K562 (cell line): ENCODE measurements around the gene CIAO2B. TPM values are rescaled to one million over a fixed set of nuclear protein-coding genes. Genes with fewer than 3 reads are reported as not detected.

Source experiments
- CBFA2T2 ChIP-seq: fragments of 450-650 bp; conservative IDR thresholded peaks from 2 replicates; pipeline ENCODE4 v1.6.1; 2017; ENCODE audit warnings: mild to moderate bottlenecking
- CBFA2T3 ChIP-seq: fragments of 450-650 bp; IDR thresholded peaks from 2 replicates; pipeline ENCODE4 v1.6.1; 2017
- CCNT2 ChIP-seq: IDR thresholded peaks from 2 replicates; pipeline ENCODE4 v1.6.1; 2011; ENCODE audit warnings: borderline replicate concordance, low read depth, mild to moderate bottlenecking, moderate library complexity, mixed read lengths, low read length; ENCODE audit not compliant: insufficient read length; ENCODE audit errors: extremely low read depth
- CREM ChIP-seq: IDR thresholded peaks from 2 replicates; pipeline ENCODE4 v1.6.1; 2014; ENCODE audit warnings: antibody characterized with exemption, low read depth
- CTCF ChIP-seq, 3 experiments: IDR thresholded peaks in 2 of 3; conservative IDR thresholded peaks in 1 of 3; 2 replicates each; pipeline ENCODE4 v1.5.1; 2011 to 2012; ENCODE audit warnings: low read length in 3 of 3, mild to moderate bottlenecking in 3 of 3, control low read depth in 2 of 3, improper control_type of control experiment in 1 of 3, inconsistent platforms in 1 of 3, low read depth in 1 of 3, mixed read lengths in 1 of 3, moderate library complexity in 1 of 3; ENCODE audit not compliant: insufficient read depth in 2 of 3
- DPF2 ChIP-seq: fragments of 450-650 bp; IDR thresholded peaks from 2 replicates; pipeline ENCODE4 v1.6.1; 2016
- MAFG ChIP-seq: fragments of 450-650 bp; conservative IDR thresholded peaks from 2 replicates; pipeline ENCODE4 v1.6.1; 2016; ENCODE audit warnings: missing genetic modification characterization, missing compliant biosample characterization
- MYC ChIP-seq, 2 experiments: fragments of 250-450 bp in 1 of 2; sonication (Bioruptor Pico) in 1 of 2; IDR thresholded peaks; 2 replicates each; pipeline versions ENCODE4 v1.5.1 to v1.6.1; 2012 to 2021; ENCODE audit warnings: low read depth in 2 of 2, borderline replicate concordance in 1 of 2, improper control_type of control experiment in 1 of 2, low read length in 1 of 2, mild to moderate bottlenecking in 1 of 2, moderate library complexity in 1 of 2
- NCOA2 ChIP-seq, 2 experiments: fragments of 450-650 bp; IDR thresholded peaks; 2 replicates each; pipeline ENCODE4 v1.6.1; 2018; ENCODE audit warnings: mild to moderate bottlenecking in 2 of 2, moderate library complexity in 1 of 2; ENCODE audit not compliant: partially characterized antibody in 2 of 2
- NCOA6 ChIP-seq: fragments of 450-650 bp; IDR thresholded peaks from 2 replicates; pipeline ENCODE4 v1.6.1; 2017; ENCODE audit warnings: mild to moderate bottlenecking
- PML ChIP-seq: IDR thresholded peaks from 2 replicates; pipeline ENCODE4 v1.6.1; 2012; ENCODE audit warnings: low read length, inconsistent platforms
- RCOR1 ChIP-seq, 2 experiments: IDR thresholded peaks; 2 replicates each; pipeline ENCODE4 v1.6.1; 2012; ENCODE audit warnings: low read depth in 2 of 2, low read length in 2 of 2, borderline replicate concordance in 1 of 2, improper control_type of control experiment in 1 of 2
- SMARCE1 ChIP-seq: fragments of 450-650 bp; IDR thresholded peaks from 2 replicates; pipeline ENCODE4 v1.7.1; 2016; ENCODE audit warnings: mild to moderate bottlenecking
- ZBTB33 ChIP-seq: sonication (generic); formaldehyde crosslinking; IDR thresholded peaks from 2 replicates; pipeline ENCODE4 v1.8.1; 2023; ENCODE audit warnings: mild to moderate bottlenecking, missing genetic modification reagents
- ZFP36 ChIP-seq: fragments of 150-350 bp; IDR thresholded peaks from 2 replicates; pipeline ENCODE4 v1.6.1; 2018; ENCODE audit warnings: low read length, low read depth; ENCODE audit not compliant: partially characterized antibody
- ZNF518B ChIP-seq: fragments of 250-450 bp; sonication (Bioruptor Pico); IDR thresholded peaks from 2 replicates; pipeline ENCODE4 v1.5.0; 2021; ENCODE audit warnings: mild to moderate bottlenecking, moderate library complexity
- ZNF639 ChIP-seq, 2 experiments: fragments of 200-800 bp in 1 of 2; sonication (Bioruptor generic) in 1 of 2; sonication (generic) in 1 of 2; formaldehyde crosslinking in 1 of 2; IDR thresholded peaks in 1 of 2; conservative IDR thresholded peaks in 1 of 2; 2 replicates each; pipeline versions ENCODE4 v1.5.0 to v1.6.1; 2016 to 2020; ENCODE audit warnings: missing compliant biosample characterization in 1 of 2, missing genetic modification characterization in 1 of 2, missing genetic modification reagents in 1 of 2
- polyA plus RNA-seq, 8 experiments: library from polyadenylated mRNA; depleted of rRNA in 4 of 8; stranded (reverse) in 5 of 8; unstranded in 3 of 8; fragments of >200 nt; fragmentation: Nextera tagmentation in 2 of 8; fragmentation: Illumina TruSeq in 1 of 8; extraction: Ambion mirVana in 2 of 8; extraction: Trizol in 1 of 8; gene quantifications; 2 replicates each; pipeline versions ENCODE4 v1.2.1 to v1.2.3, GENCODE V29; 2011 to 2014; ENCODE audit warnings: inconsistent platforms in 1 of 8, missing spikeins in 1 of 8
- total RNA-seq, 7 experiments: library from RNA; depleted of rRNA in 6 of 7; stranded (reverse); fragments of >200 nt in 6 of 7; fragmentation: Illumina TruSeq in 2 of 7; extraction: Trizol in 2 of 7; gene quantifications; 2 replicates each; pipeline versions ENCODE4 v1.2.1 to v1.2.3, GENCODE V29; 2011 to 2021; ENCODE audit warnings: low replicate concordance in 1 of 7

Gene CIAO2B
- total and polyA plus RNA-seq, 9 of the 15 experiments (the other 6 are each of a cell fraction or from before 2014, with no cell fraction given), result 86.8 to 182 (median 113) TPM

GRCh38 chr16:66930189-66930588 is 4.0 kb downstream of the CIAO2B start (continued):
- no peak for TF ChIP-seq ZNF518B (CRISPR knock-in tag)
- TF ChIP-seq NCOA2 (IDR thresholded peaks at IDR 0.05; ENCODE audit: partially characterized antibody in 2 of 2), result no peak
- no peak for TF ChIP-seq ZBTB33 (CRISPR knock-in tag)
- no peak; a peak in 1 of 4 replicates for TF ChIP-seq ZNF639 (CRISPR knock-in tag; conservative IDR thresholded peaks at IDR 0.05 in 1 of 2, IDR thresholded peaks at IDR 0.05 in 1 of 2)
- TF ChIP-seq CTCF (IDR thresholded peaks at IDR 0.05 in 2 of 3, conservative IDR thresholded peaks at IDR 0.05 in 1 of 3; ENCODE audit: insufficient read depth in 2 of 3, low read depth in 1 of 3, low read length in 3 of 3), result no peak
- peak; percentile 33; the same call in 1 of the 2 replicates for TF ChIP-seq DPF2
- TF ChIP-seq SMARCE1, result 0 out of 2 replicates have a peak, but pooled peaks have one; percentile 38
- no peak for TF ChIP-seq PML
- TF ChIP-seq CREM, result peak; percentile 69
- peak in 1 of 2 experiments; percentile 57; a peak in 1 of 4 replicates for TF ChIP-seq RCOR1 (IDR thresholded peaks at IDR 0.05; ENCODE audit: borderline replicate concordance in 1 of 2, low read depth in 2 of 2, low read length in 2 of 2)
- no peak for TF ChIP-seq NCOA6
- no peak for TF ChIP-seq CCNT2
- TF ChIP-seq ZFP36, result no peak
- TF ChIP-seq CBFA2T2, result peak; percentile 63
- TF ChIP-seq MYC (IDR thresholded peaks at IDR 0.05; ENCODE audit: low read depth, low read length), result no peak
- no peak for TF ChIP-seq MYC (CRISPR knock-in tag; IDR thresholded peaks at IDR 0.05; ENCODE audit: borderline replicate concordance, low read depth)
- TF ChIP-seq MAFG (tag), result no peak
- peak; percentile 76 for TF ChIP-seq CBFA2T3
